AG04449 (cell line): ENCODE results near the gene INCA1.

Source experiments
- CTCF ChIA-PET: fragments of 350-600 bp; formaldehyde crosslinking; extraction: SDS; loops from one replicate; lab custom pipeline; 2021; ENCODE audit warnings: antibody characterized with exemption; lab: Yijun Ruan, JAX
- POLR2A ChIA-PET: fragments of 400-600, 350-600 bp; formaldehyde crosslinking; extraction: SDS; loops from one replicate; lab custom pipeline; 2020; ENCODE audit warnings: antibody characterized with exemption, inconsistent platforms; lab: Yijun Ruan, JAX
- DNase-seq: peaks from one replicate; pipeline ENCODE4 v3.0.0-alpha.2; 2010; ENCODE audit warnings: low read depth, low spot score
- H3K4me3 ChIP-seq: 2 replicates; pipeline ENCODE4 v1.5.1; 2011; ENCODE audit warnings: low read depth, mild to moderate bottlenecking, control low read depth, low read length
- CTCF ChIP-seq: IDR thresholded peaks from one replicate; pipeline ENCODE4 v1.5.1; 2011; ENCODE audit warnings: mild to moderate bottlenecking, moderate library complexity, low read length, control low read depth, inconsistent platforms; ENCODE audit not compliant: insufficient read depth; ENCODE audit errors: missing control alignments

INCA1 gene

GRCh38 chr17:4978726-4979125 is 18.6 kb downstream of the INCA1 start:
- CTCF ChIA-PET: interaction anchor here (1.3 to 9.8 kb wide), 4 partner anchors 8 to 83 kb away, joined by 4 to 77 read pairs (median 65); partner anchors contain the start of gene CAMTA2
- POLR2A ChIA-PET: no interaction called here
- no peak for DNase-seq
- no peak for TF ChIP-seq CTCF
- H3K4me3 ChIP-seq: no peak overlapping the region

DNA sequence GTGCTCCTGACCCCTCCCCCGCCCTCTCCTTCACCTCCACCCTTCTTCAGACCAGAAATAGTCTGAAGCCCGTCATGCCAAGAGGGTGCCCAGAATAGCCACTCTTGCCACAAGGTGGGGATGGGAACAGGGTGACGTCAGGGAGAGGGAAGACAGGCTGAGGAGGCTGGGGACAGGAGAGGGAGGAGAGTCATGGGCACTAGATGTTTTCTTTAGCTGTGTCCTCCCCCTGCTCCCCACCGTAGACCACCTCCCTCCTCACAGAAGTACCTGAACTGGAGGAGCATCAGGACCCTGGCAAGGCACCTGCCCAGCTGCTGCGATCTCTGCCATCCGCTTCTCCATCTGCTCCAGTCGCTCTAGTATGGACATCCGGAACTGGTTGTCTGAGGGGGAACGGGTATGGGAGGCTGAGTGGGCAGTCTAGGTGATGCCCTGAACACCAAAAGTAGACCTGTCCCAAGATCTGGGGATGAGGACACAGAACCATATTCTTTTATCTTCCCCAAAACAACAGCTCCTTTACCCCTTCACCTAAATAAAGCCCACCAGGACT is 23.1 kb downstream of the INCA1 start:
- no peak for DNase-seq
- POLR2A ChIA-PET: no interaction called here
- TF ChIP-seq CTCF: no peak
- H3K4me3 ChIP-seq: no peak overlapping the region
- CTCF ChIA-PET: interaction anchor here (0.7 to 9.8 kb wide), 4 partner anchors 9 to 89 kb away, joined by 3 to 76 read pairs (median 5); partner anchors contain the start of gene CAMTA2

DNA sequence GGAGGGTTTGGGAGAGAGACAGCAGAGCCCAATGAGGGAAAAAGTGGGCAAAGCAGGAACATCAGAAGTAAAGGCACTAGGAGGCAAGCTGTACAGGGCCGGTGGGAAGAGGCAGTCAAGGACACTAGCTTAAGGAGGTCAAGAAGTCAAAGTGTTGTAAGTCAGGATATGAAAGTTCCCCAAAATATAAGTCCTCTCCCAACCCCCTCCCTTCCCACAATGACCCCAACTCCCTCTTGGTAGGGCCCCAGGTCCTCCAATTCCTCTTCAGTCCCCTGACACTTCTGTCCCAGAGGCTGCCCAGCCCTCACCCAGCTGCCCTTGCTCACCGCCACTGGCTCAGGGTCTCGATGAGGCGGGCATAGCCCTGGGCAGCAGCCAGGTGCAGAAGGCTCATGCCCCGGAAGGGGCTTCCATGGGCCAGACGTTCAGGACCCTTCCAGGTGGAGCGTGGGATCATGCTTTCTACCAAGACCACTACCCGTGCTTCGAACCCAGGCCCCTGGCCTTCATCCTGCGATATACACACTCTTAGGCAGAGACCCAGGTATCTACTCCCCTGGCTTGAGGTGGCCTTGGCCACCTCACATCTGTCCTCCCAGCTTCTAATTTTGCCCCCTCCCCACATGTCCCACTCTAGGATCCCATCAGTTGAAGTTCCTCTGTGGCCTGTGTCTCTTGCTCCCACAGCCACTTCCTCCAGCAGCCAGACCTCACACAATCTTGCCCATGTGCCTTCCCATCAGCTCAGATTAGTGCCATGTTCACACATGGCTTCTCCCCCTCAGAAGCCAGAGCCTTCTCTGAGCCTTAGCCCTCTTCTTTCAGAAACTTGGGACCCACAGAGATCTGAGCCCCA is 23.8 kb downstream of the INCA1 start:
- CTCF ChIA-PET: interaction anchor here (1.4 to 9.8 kb wide), 3 partner anchors 9 to 88 kb away, joined by 3 to 76 read pairs (median 7); partner anchors contain the start of gene CAMTA2
- POLR2A ChIA-PET: interaction anchor here (0.7 to 2.1 kb wide), 2 partner anchors 33 to 64 kb away, joined by 3 to 7 read pairs; partner anchors contain the start of genes RNF167 and SLC25A11
- TF ChIP-seq CTCF: no peak
- no peak for DNase-seq
- no peak overlapping the region for H3K4me3 ChIP-seq

DNA sequence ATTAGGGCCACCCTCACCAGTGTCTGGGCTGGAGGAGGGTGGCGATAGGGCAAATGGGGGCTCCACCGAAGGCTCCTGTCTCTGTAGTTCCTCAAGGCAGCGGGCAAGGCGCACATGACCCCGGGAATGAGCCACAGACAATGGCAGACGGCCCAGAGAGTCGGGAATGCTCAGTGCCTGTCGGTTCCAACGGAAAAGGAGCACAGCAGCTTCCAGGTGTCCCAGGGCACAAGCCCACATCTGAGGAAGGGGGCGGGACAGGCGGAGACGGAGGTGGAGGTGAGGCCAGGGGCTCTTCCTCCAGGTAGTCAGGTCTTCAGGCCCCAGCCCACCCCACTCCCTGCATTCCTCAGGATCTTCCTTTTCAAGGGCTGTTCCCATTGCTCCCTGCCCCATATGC is 24.6 kb downstream of the INCA1 start:
- no peak for TF ChIP-seq CTCF
- POLR2A ChIA-PET: interaction anchor here (2.1 kb wide), 1 partner anchor 33 kb away, joined by 7 read pairs; the partner anchor contains the start of genes RNF167 and SLC25A11
- CTCF ChIA-PET: interaction anchor here (1.4 to 9.8 kb wide), 4 partner anchors 7 to 89 kb away, joined by 3 to 76 read pairs (median 30); partner anchors contain the start of gene CAMTA2
- H3K4me3 ChIP-seq: no peak overlapping the region
- no peak for DNase-seq

- no peak for DNase-seq
- POLR2A ChIA-PET: interaction anchor here (2.1 kb wide), 1 partner anchor 32 kb away, joined by 7 read pairs; the partner anchor contains the start of genes RNF167 and SLC25A11
- TF ChIP-seq CTCF: no peak
- H3K4me3 ChIP-seq: no peak overlapping the region
- CTCF ChIA-PET: interaction anchor here (1.4 to 9.8 kb wide), 4 partner anchors 8 to 89 kb away, joined by 3 to 76 read pairs (median 30); partner anchors contain the start of gene CAMTA2
Measured at GRCh38 chr17:4972322-4972721, 25.0 kb downstream of the INCA1 start.

DNA sequence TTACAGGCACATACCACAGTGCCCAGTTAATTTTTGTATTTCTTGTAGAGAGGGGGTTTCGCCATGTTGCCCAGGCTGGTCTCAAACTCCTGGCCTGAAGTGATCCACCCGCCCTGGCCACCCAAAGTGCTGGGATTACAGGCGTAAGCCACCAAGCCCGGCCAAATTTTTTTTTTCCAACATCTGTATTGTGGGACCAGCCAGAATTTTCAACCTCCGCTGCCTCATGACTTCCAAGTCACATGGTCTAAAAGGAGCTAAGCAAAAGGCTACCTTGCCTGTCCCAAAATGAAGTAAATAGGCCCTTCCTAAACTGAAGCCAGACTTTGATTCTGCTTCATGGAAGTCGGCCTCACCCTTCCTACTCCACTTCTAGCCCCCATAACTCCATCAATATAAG is 25.5 kb downstream of the INCA1 start:
- no peak for DNase-seq
- CTCF ChIA-PET: interaction anchor here (0.7 to 3.8 kb wide), 4 partner anchors 8 to 90 kb away, joined by 3 to 54 read pairs (median 5); partner anchors contain the start of gene CAMTA2
- POLR2A ChIA-PET: interaction anchor here (2.1 kb wide), 1 partner anchor 32 kb away, joined by 7 read pairs; the partner anchor contains the start of genes RNF167 and SLC25A11
- no peak overlapping the region for H3K4me3 ChIP-seq
- no peak for TF ChIP-seq CTCF
